ENCODE data around the gene SYDE2. TPM values are rescaled to one million over a fixed set of nuclear protein-coding genes. Genes with fewer than 3 reads are reported as not detected.

Gene SYDE2
- total RNA-seq, 1 donor, result 13.0 TPM

DNA sequence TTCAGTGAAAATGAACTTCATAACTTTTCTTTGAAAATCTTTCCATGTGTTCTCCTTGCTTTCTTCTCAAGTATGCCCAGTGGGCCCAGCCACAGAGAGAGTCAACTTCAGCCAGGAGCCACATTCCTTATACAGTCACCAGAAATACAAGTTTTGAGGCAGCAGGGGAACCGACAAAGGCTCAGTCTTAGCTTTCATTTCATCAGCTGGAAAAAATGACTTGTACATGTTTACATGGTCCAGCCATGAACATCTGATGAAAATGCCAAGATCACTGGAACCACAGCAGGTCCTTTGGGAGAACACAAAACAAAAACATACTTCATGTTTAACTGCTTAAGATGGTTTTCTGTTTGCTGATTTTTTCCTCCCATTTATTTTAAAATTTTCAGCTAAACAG is 72.5 kb downstream of the SYDE2 start:
- H3K79me2 ChIP-seq (ENCODE audit: insufficient read depth, low read length), result no peaks in the 10 kb centered on the region
- H3K36me3 ChIP-seq (ENCODE audit: insufficient read depth, low read length), result no peaks in the 10 kb centered on the region
- no peak for DNase-seq (ENCODE audit: insufficient read length, low spot score, missing footprints)
- no peaks in the 10 kb centered on the region for H3K4me1 ChIP-seq (ENCODE audit: insufficient read depth, low read length)
- H3K27ac ChIP-seq (ENCODE audit: low read depth, low read length), result no peak overlapping the region
- no peaks in the 10 kb centered on the region for H4K20me1 ChIP-seq (ENCODE audit: insufficient read depth, low read length)
- no peaks in the 10 kb centered on the region for H3K27me3 ChIP-seq (ENCODE audit: insufficient read depth, low read length)
- peak overlapping the region; percentile 1 for H2AFZ ChIP-seq (ENCODE audit: low read length)
- no peak overlapping the region for H3K4me3 ChIP-seq (ENCODE audit: insufficient read depth, low read length)
- no peaks in the 10 kb centered on the region for H3K9me3 ChIP-seq (ENCODE audit: low read depth, low read length)
- H3K4me2 ChIP-seq (ENCODE audit: insufficient read depth, low read length), result no peak overlapping the region
- TF ChIP-seq, protein P1, sequence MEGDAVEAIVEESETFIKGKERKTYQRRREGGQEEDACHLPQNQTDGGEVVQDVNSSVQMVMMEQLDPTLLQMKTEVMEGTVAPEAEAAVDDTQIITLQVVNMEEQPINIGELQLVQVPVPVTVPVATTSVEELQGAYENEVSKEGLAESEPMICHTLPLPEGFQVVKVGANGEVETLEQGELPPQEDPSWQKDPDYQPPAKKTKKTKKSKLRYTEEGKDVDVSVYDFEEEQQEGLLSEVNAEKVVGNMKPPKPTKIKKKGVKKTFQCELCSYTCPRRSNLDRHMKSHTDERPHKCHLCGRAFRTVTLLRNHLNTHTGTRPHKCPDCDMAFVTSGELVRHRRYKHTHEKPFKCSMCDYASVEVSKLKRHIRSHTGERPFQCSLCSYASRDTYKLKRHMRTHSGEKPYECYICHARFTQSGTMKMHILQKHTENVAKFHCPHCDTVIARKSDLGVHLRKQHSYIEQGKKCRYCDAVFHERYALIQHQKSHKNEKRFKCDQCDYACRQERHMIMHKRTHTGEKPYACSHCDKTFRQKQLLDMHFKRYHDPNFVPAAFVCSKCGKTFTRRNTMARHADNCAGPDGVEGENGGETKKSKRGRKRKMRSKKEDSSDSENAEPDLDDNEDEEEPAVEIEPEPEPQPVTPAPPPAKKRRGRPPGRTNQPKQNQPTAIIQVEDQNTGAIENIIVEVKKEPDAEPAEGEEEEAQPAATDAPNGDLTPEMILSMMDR (IDR thresholded peaks at IDR 0.05; ENCODE audit: extremely low read depth, low read depth, low read length), result no peak

DNA sequence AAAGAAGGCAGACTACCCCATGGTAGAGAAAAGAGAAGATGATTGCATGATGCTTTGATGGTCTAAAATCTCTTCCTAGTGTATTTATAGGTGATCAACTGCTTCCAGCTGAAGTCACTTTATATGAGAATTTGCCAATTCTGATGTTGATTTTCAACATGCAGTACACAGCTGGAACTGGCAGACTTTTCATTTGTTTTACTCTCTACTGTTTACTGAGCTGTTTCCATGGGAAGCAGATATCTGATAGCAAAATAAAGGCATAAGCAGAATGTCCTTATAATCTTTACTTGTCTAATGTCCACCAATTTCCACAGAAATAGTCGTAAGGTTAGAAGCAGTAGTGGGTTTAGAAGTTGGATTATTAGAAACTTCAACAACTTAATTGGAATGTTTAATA is 74.9 kb downstream of the SYDE2 start:
- Histone ChIP-seq H2AFZ (ENCODE audit: low read length) (no peak overlapping the region), H3K4me3 (ENCODE audit: insufficient read depth, low read length) (no peak overlapping the region), H4K20me1 (ENCODE audit: insufficient read depth, low read length) (no peaks in the 10 kb centered on the region), H3K4me1 (ENCODE audit: insufficient read depth, low read length) (no peaks in the 10 kb centered on the region), H3K27ac (ENCODE audit: low read depth, low read length) (no peak overlapping the region), H3K27me3 (ENCODE audit: insufficient read depth, low read length) (no peaks in the 10 kb centered on the region), H3K79me2 (ENCODE audit: insufficient read depth, low read length) (no peaks in the 10 kb centered on the region), H3K4me2 (ENCODE audit: insufficient read depth, low read length) (no peak overlapping the region), H3K9me3 (ENCODE audit: low read depth, low read length) (no peaks in the 10 kb centered on the region), H3K36me3 (ENCODE audit: insufficient read depth, low read length) (no peaks in the 10 kb centered on the region)
- DNase-seq (ENCODE audit: insufficient read length, low spot score, missing footprints), result no peak
- TF ChIP-seq, protein P1 (IDR thresholded peaks at IDR 0.05; ENCODE audit: extremely low read depth, low read depth, low read length), result no peak

DNA sequence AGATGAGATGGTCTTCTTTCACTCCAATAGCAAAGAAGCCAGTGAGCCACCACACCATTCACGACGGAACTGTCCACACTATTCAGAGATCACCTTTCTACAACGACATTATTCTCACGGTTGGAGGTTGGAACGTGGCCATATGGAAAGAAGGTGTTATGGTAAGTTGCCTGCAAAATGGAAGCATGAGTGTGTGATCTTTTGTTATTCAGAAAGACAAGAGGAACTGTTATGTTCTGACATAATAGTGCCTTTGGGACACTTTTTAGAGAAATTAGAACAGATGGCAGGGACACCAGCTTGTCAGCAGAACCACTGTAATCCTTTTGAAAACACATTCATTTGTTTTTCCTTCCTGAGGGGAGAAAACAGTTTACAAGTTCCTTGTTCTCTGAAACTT is 76.7 kb downstream of the SYDE2 start:
- no peak for DNase-seq (ENCODE audit: insufficient read length, low spot score, missing footprints)
- Histone ChIP-seq H3K79me2 (ENCODE audit: insufficient read depth, low read length) (no peaks in the 10 kb centered on the region), H3K4me1 (ENCODE audit: insufficient read depth, low read length) (no peaks in the 10 kb centered on the region), H3K4me3 (ENCODE audit: insufficient read depth, low read length) (no peak overlapping the region), H3K4me2 (ENCODE audit: insufficient read depth, low read length) (no peak overlapping the region), H2AFZ (ENCODE audit: low read length) (no peak overlapping the region), H3K36me3 (ENCODE audit: insufficient read depth, low read length) (no peaks in the 10 kb centered on the region), H3K27me3 (ENCODE audit: insufficient read depth, low read length) (no peaks in the 10 kb centered on the region), H4K20me1 (ENCODE audit: insufficient read depth, low read length) (no peaks in the 10 kb centered on the region), H3K27ac (ENCODE audit: low read depth, low read length) (no peak overlapping the region), H3K9me3 (ENCODE audit: low read depth, low read length) (no peaks in the 10 kb centered on the region)
- TF ChIP-seq, protein P1 (IDR thresholded peaks at IDR 0.05; ENCODE audit: extremely low read depth, low read depth, low read length), result no peak

DNA sequence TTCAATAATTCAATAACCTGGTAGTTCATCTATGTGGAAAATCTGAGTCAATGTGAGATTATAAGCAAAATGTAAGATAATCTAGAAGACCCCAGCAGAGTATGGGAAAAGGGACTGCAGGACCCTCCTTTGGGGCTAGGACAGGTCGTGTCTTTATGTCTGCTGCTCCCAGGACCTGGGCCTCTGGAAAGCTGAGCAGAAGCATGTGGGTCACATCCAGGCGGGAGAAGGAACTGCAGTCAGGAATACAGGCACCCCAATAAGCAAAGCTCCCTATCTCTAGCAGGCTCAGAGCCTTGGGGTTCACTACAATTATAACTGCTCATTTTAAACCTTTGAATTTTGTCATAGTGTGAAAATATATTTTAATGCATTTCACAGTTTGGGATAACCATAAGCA is 78.6 kb downstream of the SYDE2 start:
- no peak overlapping the region for H2AFZ ChIP-seq (ENCODE audit: low read length)
- no peaks in the 10 kb centered on the region for H3K27me3 ChIP-seq (ENCODE audit: insufficient read depth, low read length)
- no peaks in the 10 kb centered on the region for H3K36me3 ChIP-seq (ENCODE audit: insufficient read depth, low read length)
- H3K4me3 ChIP-seq (ENCODE audit: insufficient read depth, low read length), result no peak overlapping the region
- H4K20me1 ChIP-seq (ENCODE audit: insufficient read depth, low read length), result no peaks in the 10 kb centered on the region
- H3K4me1 ChIP-seq (ENCODE audit: insufficient read depth, low read length), result no peaks in the 10 kb centered on the region
- no peak overlapping the region for H3K27ac ChIP-seq (ENCODE audit: low read depth, low read length)
- H3K9me3 ChIP-seq (ENCODE audit: low read depth, low read length), result no peaks in the 10 kb centered on the region
- no peak for DNase-seq (ENCODE audit: insufficient read length, low spot score, missing footprints)
- TF ChIP-seq, protein P1 (IDR thresholded peaks at IDR 0.05; ENCODE audit: extremely low read depth, low read depth, low read length), result no peak
- no peak overlapping the region for H3K4me2 ChIP-seq (ENCODE audit: insufficient read depth, low read length)
- H3K79me2 ChIP-seq (ENCODE audit: insufficient read depth, low read length), result no peaks in the 10 kb centered on the region
